ENCODE data around the gene TBC1D16. TPM values are rescaled to one million over a fixed set of nuclear protein-coding genes. Genes with fewer than 3 reads are reported as not detected.
A peak's percentile ranks its signal among the peaks of the same experiment; 100 is the strongest.

The TBC1D16 gene
- total RNA-seq, 1 donor from 2014 or later: 55.6 TPM

- no peak overlapping the region for H3K27ac ChIP-seq
- no peak overlapping the region for H3K4me3 ChIP-seq
- peaks cover 9 to 38% of the 10 kb centered on the region in 2 donors for H3K36me3 ChIP-seq
- H3K4me1 ChIP-seq: peaks cover 0 to 9% of the 10 kb centered on the region in 2 donors
- no peak for DNase-seq (ENCODE audit: low spot score in 2 of 2)
- no peaks in the 10 kb centered on the region for H3K27me3 ChIP-seq
- intact Hi-C loops (cut with DNase I): loop anchor here (2.0 to 5.0 kb wide), 2 partner anchors 61 to 138 kb away; partner anchors contain the start of gene EIF4A3
- no peaks in the 10 kb centered on the region for H3K9me3 ChIP-seq
- no peak for TF ChIP-seq CTCF (IDR thresholded peaks at IDR 0.05)
These were observed 26.0 kb downstream of the TBC1D16 start for GRCh38 chr17:80009391-80010282.

- Histone ChIP-seq H3K36me3 (peaks cover 9 to 38% of the 10 kb centered on the region in 2 donors), H3K4me3 (no peak overlapping the region), H3K27ac (no peak overlapping the region), H3K9me3 (no peaks in the 10 kb centered on the region), H3K27me3 (no peaks in the 10 kb centered on the region), H3K4me1 (peaks cover 0 to 9% of the 10 kb centered on the region in 2 donors)
- intact Hi-C loops (cut with DNase I): loop anchor here (1.0 to 5.0 kb wide), 3 partner anchors 26 to 138 kb away; partner anchors contain the start of genes EIF4A3 and TBC1D16
- DNase-seq (ENCODE audit: low spot score in 2 of 2): no peak
- TF ChIP-seq CTCF (IDR thresholded peaks at IDR 0.05): no peak
These were observed 26.8 kb downstream of the TBC1D16 start for GRCh38 chr17:80008848-80009247.

GRCh38 chr17:80008383-80008840, 27.3 kb downstream of the TBC1D16 start:
- peak; percentile 95 to 97 (median 95) for TF ChIP-seq CTCF (IDR thresholded peaks at IDR 0.05)
- Histone ChIP-seq H3K9me3 (no peaks in the 10 kb centered on the region), H3K4me1 (peaks cover 0 to 9% of the 10 kb centered on the region in 2 donors), H3K4me3 (no peak overlapping the region), H3K27ac (no peak overlapping the region), H3K36me3 (peaks cover 9 to 37% of the 10 kb centered on the region in 2 donors), H3K27me3 (no peaks in the 10 kb centered on the region)
- intact Hi-C loops (cut with DNase I): loop anchor here (1.0 to 5.0 kb wide), 3 partner anchors 27 to 139 kb away; partner anchors contain the start of genes EIF4A3 and TBC1D16
- peak in 1 of 2 donors; percentile 86 for DNase-seq (ENCODE audit: low spot score in 2 of 2)

GRCh38 chr17:80007939-80008338, 27.7 kb downstream of the TBC1D16 start:
- intact Hi-C loops (cut with DNase I): loop anchor here (1.0 to 5.0 kb wide), 3 partner anchors 27 to 139 kb away; partner anchors contain the start of genes EIF4A3 and TBC1D16
- Histone ChIP-seq H3K27ac (no peak overlapping the region), H3K4me3 (no peak overlapping the region), H3K36me3 (peaks cover 5 to 32% of the 10 kb centered on the region in 2 donors), H3K4me1 (peaks cover 0 to 9% of the 10 kb centered on the region in 2 donors), H3K9me3 (no peaks in the 10 kb centered on the region), H3K27me3 (no peaks in the 10 kb centered on the region)
- TF ChIP-seq CTCF (IDR thresholded peaks at IDR 0.05): no peak
- DNase-seq (ENCODE audit: low spot score in 2 of 2): no peak

GRCh38 chr17:80006811-80007752, 28.6 kb downstream of the TBC1D16 start:
- intact Hi-C loops (cut with DNase I): loop anchor here (5.0 kb wide), 1 partner anchor 140 kb away; the partner anchor contains the start of gene EIF4A3
- no peak for DNase-seq (ENCODE audit: low spot score in 2 of 2)
- Histone ChIP-seq H3K27ac (no peak overlapping the region), H3K4me3 (no peak overlapping the region), H3K27me3 (no peaks in the 10 kb centered on the region), H3K9me3 (no peaks in the 10 kb centered on the region), H3K4me1 (peaks cover 0 to 9% of the 10 kb centered on the region in 2 donors), H3K36me3 (peaks cover 0 to 24% of the 10 kb centered on the region in 2 donors)
- TF ChIP-seq CTCF (IDR thresholded peaks at IDR 0.05): no peak
